ENCODE measurements around the gene PCDHB14. TPM values are rescaled to one million over a fixed set of nuclear protein-coding genes. Genes with fewer than 3 reads are reported as not detected.
"Not testable (repeated sequence)": the region's sequence is repeated elsewhere in the genome, so short reads cannot be mapped to it uniquely, and the experiment has no call there.

The PCDHB14 gene
- total RNA-seq, 4 donors from 2014 or later = 1.5 to 2.9 (median 2.4) TPM

GRCh38 chr5:141192110-141192725, 30.9 kb upstream of the PCDHB14 start, which contains the start of gene PCDHB10:
Gene PCDHB10, plus strand, starts transcription at chr5:141192353. Its CDS starts 200 bp downstream, at chr5:141192553.
- Histone ChIP-seq H3K4me1 (no peaks in the 10 kb centered on the region), H3K36me3 (no peaks in the 10 kb centered on the region), H3K4me3 (peak within 1 kb of the TSS in 1 of 4 donors; percentile 43), H3K27ac (no peak within 1 kb of the TSS), H3K9me3 (peaks cover 0 to 77% (median 35%) of the 10 kb centered on the region in 3 donors), H3K27me3 (peaks cover 0 to 12% (median 0%) of the 10 kb centered on the region in 4 donors)
- WGBS, 2 donors = 7 to 21% methylated on average over 10 of the region's 10 CpGs
- no peak for DNase-seq
- intact Hi-C loops (cut with DNase I) = no loop called here
- TF ChIP-seq CTCF (IDR thresholded peaks at IDR 0.05) (peak in 2 of 6 experiments; percentile 15 to 44), POLR2A (IDR thresholded peaks at IDR 0.05) (no peak)

DNA sequence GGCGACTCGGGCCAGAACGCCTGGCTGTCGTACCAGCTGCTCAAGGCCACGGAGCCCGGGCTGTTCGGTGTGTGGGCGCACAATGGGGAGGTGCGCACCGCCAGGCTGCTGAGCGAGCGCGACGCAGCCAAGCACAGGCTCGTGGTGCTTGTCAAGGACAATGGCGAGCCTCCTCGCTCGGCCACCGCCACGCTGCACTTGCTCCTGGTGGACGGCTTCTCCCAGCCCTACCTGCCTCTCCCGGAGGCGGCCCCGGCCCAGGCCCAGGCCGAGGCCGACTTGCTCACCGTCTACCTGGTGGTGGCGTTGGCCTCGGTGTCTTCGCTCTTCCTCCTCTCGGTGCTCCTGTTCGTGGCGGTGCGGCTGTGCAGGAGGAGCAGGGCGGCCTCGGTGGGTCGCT, 28.8 kb upstream of the PCDHB14 start:
- H3K9me3 ChIP-seq = peaks cover 0 to 81% (median 38%) of the 10 kb centered on the region in 3 donors
- WGBS, 2 donors = 26% methylated on average over 5 of the region's 37 CpGs; no CpG with 5 or more reads in 1 of the 2 donors

GRCh38 chr5:141196363-141196762, 26.8 kb upstream of the PCDHB14 start:
- TF ChIP-seq POLR2A (IDR thresholded peaks at IDR 0.05) (no peak), CTCF (IDR thresholded peaks at IDR 0.05) (no peak)
- Histone ChIP-seq H3K4me3 (no peak overlapping the region), H3K27ac (no peak overlapping the region), H3K36me3 (no peaks in the 10 kb centered on the region), H3K27me3 (no peaks in the 10 kb centered on the region), H3K9me3 (peaks cover 0 to 79% (median 30%) of the 10 kb centered on the region in 3 donors), H3K4me1 (no peaks in the 10 kb centered on the region)
- intact Hi-C loops (cut with DNase I) = no loop called here
- 46 to 47% methylated on average over 3 of the region's 3 CpGs for WGBS, 2 donors
- no peak for DNase-seq

More for the DNA sequence above, 28.8 kb upstream of the PCDHB14 start:
- H3K4me1 ChIP-seq; H3K27ac ChIP-seq; DNase-seq; H3K36me3 ChIP-seq; H3K4me3 ChIP-seq; intact Hi-C loops (cut with DNase I); H3K27me3 ChIP-seq: not testable (repeated sequence)

DNA sequence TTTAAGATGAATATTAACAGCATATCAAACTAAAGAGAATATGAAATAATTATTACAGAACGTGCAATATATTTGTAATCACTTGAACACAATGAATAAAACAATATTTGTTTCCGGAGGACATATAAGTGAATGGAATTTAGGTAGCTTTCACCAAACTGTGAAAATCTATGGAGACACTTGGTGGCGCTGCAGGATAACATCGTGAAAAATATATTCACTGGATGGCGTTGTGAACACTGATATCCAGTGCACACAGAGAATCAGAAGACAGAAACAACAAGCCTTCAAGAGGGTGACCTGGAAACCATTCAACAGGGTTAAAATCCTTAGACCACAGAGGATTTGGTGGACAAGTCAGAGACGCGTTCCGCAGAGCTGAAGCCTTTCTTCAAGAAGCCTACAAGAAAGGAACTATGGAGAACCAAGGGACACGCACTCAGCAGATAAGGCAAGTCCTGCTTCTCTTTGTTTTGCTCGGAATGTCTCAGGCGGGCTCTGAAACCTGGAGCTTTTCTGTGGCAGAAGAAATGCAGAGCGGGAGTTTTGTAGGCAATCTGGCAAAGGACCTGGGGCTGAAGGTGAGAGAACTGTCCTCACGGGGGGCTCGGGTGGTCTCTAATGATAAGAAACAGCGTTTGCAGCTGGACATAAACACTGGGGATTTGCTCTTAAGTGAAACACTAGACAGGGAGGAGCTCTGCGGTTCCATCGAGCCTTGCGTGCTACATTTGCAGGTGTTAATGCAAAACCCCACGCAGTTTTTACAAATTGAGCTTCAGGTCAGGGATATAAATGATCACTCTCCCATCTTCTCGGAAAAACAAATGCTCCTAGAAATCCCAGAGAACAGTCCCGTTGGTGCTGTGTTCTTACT, 23.5 kb upstream of the PCDHB14 start, which contains the start of gene PCDHB11:
Gene PCDHB11, plus strand, starts transcription at position 269 of the 877 bp plus-strand sequence. Its CDS starts 148 bp downstream, at position 417.
- Histone ChIP-seq H3K27me3 (no peaks in the 10 kb centered on the region), H3K36me3 (no peaks in the 10 kb centered on the region), H3K4me1 (no peaks in the 10 kb centered on the region), H3K4me3 (peak within 1 kb of the TSS in 2 of 4 donors; percentile 14 to 32), H3K27ac (no peak within 1 kb of the TSS), H3K9me3 (peaks cover 0 to 87% (median 47%) of the 10 kb centered on the region in 3 donors)
- TF ChIP-seq POLR2A (IDR thresholded peaks at IDR 0.05) (no peak), CTCF (IDR thresholded peaks at IDR 0.05) (peak in 1 of 6 experiments; percentile 17)
- 35 to 48% methylated on average over 19 to 20 of the region's 21 CpGs for WGBS, 2 donors
- DNase-seq = no peak
- intact Hi-C loops (cut with DNase I) = no loop called here

DNA sequence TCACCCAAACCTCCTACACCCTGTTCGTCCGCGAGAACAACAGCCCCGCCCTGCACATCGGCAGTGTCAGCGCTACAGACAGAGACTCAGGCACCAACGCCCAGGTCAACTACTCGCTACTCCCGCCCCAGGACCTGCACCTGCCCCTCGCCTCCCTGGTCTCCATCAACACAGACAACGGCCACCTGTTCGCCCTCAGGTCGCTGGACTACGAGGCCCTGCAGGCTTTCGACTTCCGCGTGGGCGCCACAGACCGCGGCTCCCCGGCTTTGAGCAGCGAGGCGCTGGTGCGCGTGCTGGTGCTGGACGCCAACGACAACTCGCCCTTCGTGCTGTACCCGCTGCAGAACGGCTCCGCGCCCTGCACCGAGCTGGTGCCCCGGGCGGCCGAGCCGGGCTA, 22.0 kb upstream of the PCDHB14 start:
- H3K27ac ChIP-seq; H3K36me3 ChIP-seq; DNase-seq; H3K4me3 ChIP-seq; H3K4me1 ChIP-seq; H3K27me3 ChIP-seq; intact Hi-C loops (cut with DNase I): not testable (repeated sequence)
- peaks cover 0 to 81% (median 37%) of the 10 kb centered on the region in 3 donors for H3K9me3 ChIP-seq
- WGBS, 2 donors = 34 to 53% methylated on average over 6 to 10 of the region's 38 CpGs

DNA sequence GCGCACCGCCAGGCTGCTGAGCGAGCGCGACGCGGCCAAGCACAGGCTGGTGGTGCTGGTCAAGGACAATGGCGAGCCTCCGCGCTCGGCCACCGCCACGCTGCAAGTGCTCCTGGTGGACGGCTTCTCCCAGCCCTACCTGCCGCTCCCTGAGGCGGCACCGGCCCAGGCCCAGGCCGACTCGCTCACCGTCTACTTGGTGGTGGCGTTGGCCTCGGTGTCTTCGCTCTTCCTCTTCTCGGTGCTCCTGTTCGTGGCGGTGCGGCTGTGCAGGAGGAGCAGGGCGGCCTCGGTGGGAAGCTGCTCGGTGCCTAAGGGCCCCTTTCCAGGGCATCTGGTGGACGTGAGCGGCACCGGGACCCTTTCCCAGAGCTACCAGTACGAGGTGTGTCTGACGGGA, 21.5 kb upstream of the PCDHB14 start:
- H3K4me1 ChIP-seq; DNase-seq; H3K36me3 ChIP-seq; intact Hi-C loops (cut with DNase I); H3K27ac ChIP-seq; H3K27me3 ChIP-seq; H3K4me3 ChIP-seq: not testable (repeated sequence)
- 50 to 57% methylated on average over 4 to 9 of the region's 35 CpGs for WGBS, 2 donors
- H3K9me3 ChIP-seq = peaks cover 0 to 76% (median 31%) of the 10 kb centered on the region in 3 donors
